ENCODE measurements around the gene MMP24.

GRCh38 chr20:35243986-35244385, 17.5 kb downstream of the MMP24 start:
- TF ChIP-seq FOXP2 (optimal IDR thresholded peaks at IDR 0.05; ENCODE audit: borderline replicate concordance, extremely low read depth, extremely low read length, insufficient read depth), result no peak
- TF ChIP-seq TAF1 (IDR thresholded peaks at IDR 0.05; ENCODE audit: borderline replicate concordance, insufficient read depth, low read length), result no peak
